GM12864 (cell line): ENCODE measurements around the gene CLDN14.

Source experiments
- DNase-seq: peaks from one replicate; pipeline ENCODE4 v3.0.0-alpha.2; 2011; ENCODE audit warnings: low read depth
- H3K4me3 ChIP-seq: 2 replicates; pipeline ENCODE4 v1.5.1; 2011; ENCODE audit warnings: mild to moderate bottlenecking, low read depth, low read length, control low read depth
- CTCF ChIP-seq: IDR thresholded peaks from 2 replicates; pipeline ENCODE4 v1.5.1; 2011; ENCODE audit warnings: low read depth, mild to moderate bottlenecking, moderate library complexity, low read length, control low read depth, inconsistent platforms; ENCODE audit errors: missing control alignments

CLDN14 gene

DNA sequence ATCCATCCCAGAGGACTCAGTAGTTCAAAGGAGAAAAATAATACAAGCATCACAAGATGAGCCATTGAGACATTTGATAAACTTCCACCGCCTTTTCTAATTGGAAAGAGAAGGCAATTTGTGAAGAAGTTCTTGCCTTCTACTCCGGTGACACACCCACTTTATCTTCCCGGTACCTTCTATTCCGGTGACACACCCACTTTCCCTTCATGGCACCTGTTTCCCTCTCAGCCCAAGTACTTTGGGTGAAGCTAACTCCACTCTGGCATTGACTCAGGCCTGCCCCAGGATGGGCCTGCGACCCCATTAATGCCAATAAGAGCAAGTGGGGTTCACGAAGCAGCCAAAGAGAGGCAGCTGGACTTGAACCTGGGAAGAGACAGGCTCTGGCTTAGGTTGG is 38.2 kb downstream of the CLDN14 start:
- TF ChIP-seq CTCF = no peak
- no peak for DNase-seq

GRCh38 chr21:36437745-36438128 is 42.2 kb downstream of the CLDN14 start:
- TF ChIP-seq CTCF = no peak
- DNase-seq = no peak
- H3K4me3 ChIP-seq = no peak overlapping the region

More for the DNA sequence above, 38.2 kb downstream of the CLDN14 start:
- no peak overlapping the region for H3K4me3 ChIP-seq

- TF ChIP-seq CTCF = no peak
- no peak for DNase-seq
These were observed 42.8 kb downstream of the CLDN14 start for GRCh38 chr21:36436829-36437744.

DNA sequence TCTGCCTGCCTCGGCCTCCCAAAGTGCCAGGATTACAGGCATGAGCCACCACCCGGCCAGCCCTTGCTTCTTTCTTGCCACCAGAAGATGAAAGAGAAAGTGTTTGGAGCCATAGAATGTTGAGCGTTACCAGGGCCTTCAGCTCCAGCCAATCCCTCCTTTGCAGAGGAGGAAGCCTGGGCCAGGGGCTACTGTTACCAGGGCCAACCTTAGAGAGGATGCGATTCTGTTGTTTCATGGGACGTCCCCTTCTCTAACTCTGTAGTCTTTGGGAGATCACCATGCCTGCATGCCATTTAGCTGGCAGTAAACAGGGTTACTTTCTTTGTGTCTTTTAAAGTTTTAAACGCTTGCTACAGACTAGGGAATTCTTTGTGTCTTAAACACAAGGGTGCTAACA is 45.8 kb downstream of the CLDN14 start:
- DNase-seq = no peak
- TF ChIP-seq CTCF = no peak
- no peak overlapping the region for H3K4me3 ChIP-seq

More at GRCh38 chr21:36436829-36437744, 42.8 kb downstream of the CLDN14 start:
- no peak overlapping the region for H3K4me3 ChIP-seq

GRCh38 chr21:36433059-36433709 is 46.7 kb downstream of the CLDN14 start:
- DNase-seq = no peak
- H3K4me3 ChIP-seq = no peak overlapping the region
- no peak for TF ChIP-seq CTCF

DNA sequence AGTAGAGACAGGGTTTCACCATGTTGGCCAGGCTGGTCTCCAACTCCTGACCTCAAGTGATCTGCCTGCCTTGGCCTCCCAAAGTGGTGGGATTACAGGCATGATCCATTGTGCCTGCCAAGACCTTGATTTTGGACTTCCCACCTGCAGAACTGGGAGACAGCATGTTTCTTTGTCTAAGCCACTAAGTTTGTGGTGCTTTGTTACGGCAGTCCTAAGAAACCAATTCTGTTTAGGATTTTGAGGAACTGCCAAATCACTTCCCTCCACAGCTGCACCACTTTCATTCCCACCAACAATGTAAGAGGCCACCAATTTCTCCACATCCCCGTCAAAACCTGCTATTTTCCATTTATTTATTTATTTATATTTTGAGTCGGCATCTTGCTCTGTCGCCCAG is 48.7 kb downstream of the CLDN14 start:
- no peak for TF ChIP-seq CTCF
- H3K4me3 ChIP-seq = no peak overlapping the region
- no peak for DNase-seq
